ENCODE data around the gene VAV2. TPM values are rescaled to one million over a fixed set of nuclear protein-coding genes. Genes with fewer than 3 reads are reported as not detected.

VAV2 gene
- polyA plus RNA-seq, 1 donor, result 48.4 TPM

- Histone ChIP-seq H3K27me3 (ENCODE audit: control insufficient read depth, insufficient read depth, low read length) (no peaks in the 10 kb centered on the region), H3K36me3 (ENCODE audit: control insufficient read depth, insufficient read depth, low read length) (peaks cover 79% of the 10 kb centered on the region), H3K4me3 (ENCODE audit: low read length) (no peak overlapping the region), H3K27ac (ENCODE audit: low read length) (no peak overlapping the region), H3K9me3 (ENCODE audit: control insufficient read depth, low read depth, low read length) (peaks cover 10% of the 10 kb centered on the region), H3K4me1 (ENCODE audit: control insufficient read depth, insufficient read depth, low read length) (no peaks in the 10 kb centered on the region)
- DNase-seq, result no peak
- no CpG with 5 or more reads among the region's 28 CpGs for WGBS (ENCODE audit: insufficient coverage, low lambda C conversion rate)
Measured at GRCh38 chr9:134035041-134036039, 43.2 kb upstream of the VAV2 start.

- Histone ChIP-seq H3K4me1 (ENCODE audit: control insufficient read depth, insufficient read depth, low read length) (no peaks in the 10 kb centered on the region), H3K27ac (ENCODE audit: low read length) (no peak overlapping the region), H3K4me3 (ENCODE audit: low read length) (no peak overlapping the region), H3K36me3 (ENCODE audit: control insufficient read depth, insufficient read depth, low read length) (peaks cover 78% of the 10 kb centered on the region), H3K9me3 (ENCODE audit: control insufficient read depth, low read depth, low read length) (peaks cover 10% of the 10 kb centered on the region), H3K27me3 (ENCODE audit: control insufficient read depth, insufficient read depth, low read length) (no peaks in the 10 kb centered on the region)
- WGBS (ENCODE audit: insufficient coverage, low lambda C conversion rate), result no CpG with 5 or more reads among the region's 19 CpGs
- DNase-seq, result no peak
Measured at GRCh38 chr9:134034215-134035040, 42.3 kb upstream of the VAV2 start.

- Histone ChIP-seq H3K36me3 (ENCODE audit: control insufficient read depth, insufficient read depth, low read length) (peaks cover 74% of the 10 kb centered on the region), H3K4me1 (ENCODE audit: control insufficient read depth, insufficient read depth, low read length) (no peaks in the 10 kb centered on the region), H3K4me3 (ENCODE audit: low read length) (no peak overlapping the region), H3K27me3 (ENCODE audit: control insufficient read depth, insufficient read depth, low read length) (no peaks in the 10 kb centered on the region), H3K27ac (ENCODE audit: low read length) (no peak overlapping the region), H3K9me3 (ENCODE audit: control insufficient read depth, low read depth, low read length) (peaks cover 10% of the 10 kb centered on the region)
- 100% methylated on average over 1 of the region's 26 CpGs for WGBS (ENCODE audit: insufficient coverage, low lambda C conversion rate)
- DNase-seq, result no peak
Measured at GRCh38 chr9:134033516-134034214, 41.5 kb upstream of the VAV2 start.

- Histone ChIP-seq H3K4me1 (ENCODE audit: control insufficient read depth, insufficient read depth, low read length) (no peaks in the 10 kb centered on the region), H3K27me3 (ENCODE audit: control insufficient read depth, insufficient read depth, low read length) (no peaks in the 10 kb centered on the region), H3K27ac (ENCODE audit: low read length) (no peak overlapping the region), H3K4me3 (ENCODE audit: low read length) (no peak overlapping the region), H3K9me3 (ENCODE audit: control insufficient read depth, low read depth, low read length) (peaks cover 10% of the 10 kb centered on the region), H3K36me3 (ENCODE audit: control insufficient read depth, insufficient read depth, low read length) (peaks cover 72% of the 10 kb centered on the region)
- DNase-seq, result no peak
- 80% methylated on average over 1 of the region's 40 CpGs for WGBS (ENCODE audit: insufficient coverage, low lambda C conversion rate)
Measured at GRCh38 chr9:134032456-134033222, 40.5 kb upstream of the VAV2 start.

GRCh38 chr9:134031783-134032182 lies 39.7 kb upstream of the VAV2 start:
- no peaks in the 10 kb centered on the region for H3K27me3 ChIP-seq (ENCODE audit: control insufficient read depth, insufficient read depth, low read length)
- H3K36me3 ChIP-seq (ENCODE audit: control insufficient read depth, insufficient read depth, low read length), result peaks cover 75% of the 10 kb centered on the region
- no CpG with 5 or more reads among the region's 14 CpGs for WGBS (ENCODE audit: insufficient coverage, low lambda C conversion rate)
- DNase-seq, result no peak
- H3K27ac ChIP-seq (ENCODE audit: low read length), result no peak overlapping the region
- H3K4me1 ChIP-seq (ENCODE audit: control insufficient read depth, insufficient read depth, low read length), result no peaks in the 10 kb centered on the region
- peaks cover 10% of the 10 kb centered on the region for H3K9me3 ChIP-seq (ENCODE audit: control insufficient read depth, low read depth, low read length)
- H3K4me3 ChIP-seq (ENCODE audit: low read length), result no peak overlapping the region

- H3K9me3 ChIP-seq (ENCODE audit: control insufficient read depth, low read depth, low read length), result peaks cover 10% of the 10 kb centered on the region
- H3K4me1 ChIP-seq (ENCODE audit: control insufficient read depth, insufficient read depth, low read length), result no peaks in the 10 kb centered on the region
- H3K36me3 ChIP-seq (ENCODE audit: control insufficient read depth, insufficient read depth, low read length), result peaks cover 72% of the 10 kb centered on the region
- no peak for DNase-seq
- no peak overlapping the region for H3K4me3 ChIP-seq (ENCODE audit: low read length)
- H3K27me3 ChIP-seq (ENCODE audit: control insufficient read depth, insufficient read depth, low read length), result no peaks in the 10 kb centered on the region
- no peak overlapping the region for H3K27ac ChIP-seq (ENCODE audit: low read length)
- 82% methylated on average over 2 of the region's 29 CpGs for WGBS (ENCODE audit: insufficient coverage, low lambda C conversion rate)
Measured at GRCh38 chr9:134030821-134031470, 38.8 kb upstream of the VAV2 start.

- peaks cover 15% of the 10 kb centered on the region for H3K9me3 ChIP-seq (ENCODE audit: control insufficient read depth, low read depth, low read length)
- no CpG with 5 or more reads among the region's 21 CpGs for WGBS (ENCODE audit: insufficient coverage, low lambda C conversion rate)
- H3K27ac ChIP-seq (ENCODE audit: low read length), result no peak overlapping the region
- DNase-seq, result no peak
- peaks cover 58% of the 10 kb centered on the region for H3K36me3 ChIP-seq (ENCODE audit: control insufficient read depth, insufficient read depth, low read length)
- H3K4me1 ChIP-seq (ENCODE audit: control insufficient read depth, insufficient read depth, low read length), result no peaks in the 10 kb centered on the region
- no peak overlapping the region for H3K4me3 ChIP-seq (ENCODE audit: low read length)
- no peaks in the 10 kb centered on the region for H3K27me3 ChIP-seq (ENCODE audit: control insufficient read depth, insufficient read depth, low read length)
Measured at GRCh38 chr9:134029248-134030226, 37.4 kb upstream of the VAV2 start.

GRCh38 chr9:134028575-134029247 lies 36.6 kb upstream of the VAV2 start:
- no CpG with 5 or more reads among the region's 22 CpGs for WGBS (ENCODE audit: insufficient coverage, low lambda C conversion rate)
- Histone ChIP-seq H3K4me3 (ENCODE audit: low read length) (no peak overlapping the region), H3K27ac (ENCODE audit: low read length) (no peak overlapping the region), H3K9me3 (ENCODE audit: control insufficient read depth, low read depth, low read length) (peaks cover 15% of the 10 kb centered on the region), H3K27me3 (ENCODE audit: control insufficient read depth, insufficient read depth, low read length) (no peaks in the 10 kb centered on the region), H3K4me1 (ENCODE audit: control insufficient read depth, insufficient read depth, low read length) (no peaks in the 10 kb centered on the region), H3K36me3 (ENCODE audit: control insufficient read depth, insufficient read depth, low read length) (peaks cover 50% of the 10 kb centered on the region)
- no peak for DNase-seq
